NCI-H460 (cell line): ENCODE measurements around the gene KMT5C. TPM values are rescaled to one million over a fixed set of nuclear protein-coding genes. Genes with fewer than 3 reads are reported as not detected.
"Not testable (repeated sequence)": the region's sequence is repeated elsewhere in the genome, so short reads cannot be mapped to it uniquely, and the experiment has no call there.

Experiments
- DNase-seq: peaks from one replicate; pipeline ENCODE4 v3.0.0-alpha.2; 2016; ENCODE audit warnings: low read depth; ENCODE audit errors: extremely low read depth
- total RNA-seq: library from RNA; depleted of rRNA; stranded (reverse); fragments of >200 nt; shearing (Covaris generic); gene quantifications from 2 replicates; pipeline ENCODE4 v1.2.3, GENCODE V29; 2014

Gene KMT5C
- total RNA-seq, 1 experiment from 2014 or later = 7.9 TPM

- DNase-seq = no peak
Observed at GRCh38 chr19:55315956-55316525, 23.6 kb upstream of the KMT5C start.

- DNase-seq = no peak
Observed at GRCh38 chr19:55316646-55317045, 23.0 kb upstream of the KMT5C start.

GRCh38 chr19:55319785-55320184 lies 19.9 kb upstream of the KMT5C start:
- DNase-seq = no peak

- DNase-seq = no peak
Observed at GRCh38 chr19:55320844-55321419, 18.7 kb upstream of the KMT5C start.

- no peak for DNase-seq
Observed at GRCh38 chr19:55321466-55322137, 18.1 kb upstream of the KMT5C start.

DNA sequence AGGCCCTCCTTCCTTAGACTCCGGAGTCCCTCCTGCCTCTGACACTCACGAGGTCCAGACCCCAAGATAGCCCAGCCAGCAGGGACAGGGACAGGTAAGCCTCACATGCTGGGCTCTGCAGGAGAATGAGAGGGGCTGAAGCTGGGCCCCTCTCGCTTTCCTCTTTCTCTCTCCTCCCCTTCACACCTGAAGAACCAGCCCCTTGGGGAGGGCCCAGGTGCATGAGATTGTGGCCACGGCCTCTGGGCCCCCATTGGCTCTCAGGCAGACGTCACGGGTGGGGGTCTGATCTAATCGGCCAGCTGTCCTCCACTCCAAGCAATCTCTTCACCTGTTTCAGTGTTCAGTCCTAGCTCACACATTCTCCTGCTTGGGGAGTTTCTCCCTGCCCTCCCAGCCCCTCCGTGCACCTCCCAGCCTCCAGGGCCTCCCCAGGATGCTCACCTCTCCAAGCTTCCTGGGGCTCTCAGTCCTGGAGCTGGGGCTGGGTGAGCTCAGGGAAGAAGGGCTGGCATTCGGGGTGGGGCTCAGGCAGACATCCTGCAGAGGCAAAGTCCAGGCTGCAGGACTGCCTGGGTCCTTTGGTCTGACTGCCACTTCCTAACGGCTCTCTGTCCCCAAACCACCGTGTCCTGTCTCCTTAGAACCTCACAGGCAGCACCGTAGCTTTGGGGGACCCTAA lies 17.3 kb upstream of the KMT5C start:
- no peak for DNase-seq

- DNase-seq = no peak
Observed at GRCh38 chr19:55324662-55325061, 15.0 kb upstream of the KMT5C start.

GRCh38 chr19:55325172-55325571 lies 14.5 kb upstream of the KMT5C start, which contains the start of gene TMEM150B:
Gene TMEM150B (minus strand): TSS chr19:55325341. CDS start chr19:55321036, 4,305 bp downstream.
- DNase-seq = no peak

DNA sequence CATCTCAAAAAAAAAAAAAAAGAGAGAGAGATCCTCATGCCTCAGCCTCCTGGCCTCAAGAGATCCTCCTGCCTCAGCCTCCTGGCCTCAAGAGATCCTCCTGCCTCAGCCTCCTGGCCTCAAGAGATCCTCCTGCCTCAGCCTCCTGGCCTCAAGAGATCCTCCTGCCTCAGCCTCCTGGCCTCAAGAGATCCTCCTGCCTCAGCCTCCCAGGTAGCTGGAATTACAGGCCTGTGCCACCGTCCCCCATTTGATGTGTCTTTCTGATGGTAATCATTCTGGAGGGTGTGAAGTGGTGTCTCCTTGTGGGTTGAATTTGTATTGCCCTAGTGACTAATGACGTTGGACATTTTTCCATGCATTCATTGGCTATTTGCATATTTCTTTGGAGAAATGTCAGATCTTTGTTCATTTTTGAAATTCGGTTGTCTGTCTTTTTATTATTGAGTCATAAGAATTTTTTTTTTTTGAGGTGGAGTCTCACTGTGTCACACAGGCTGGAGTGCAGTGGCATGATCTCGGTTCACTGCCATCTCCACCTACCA lies 10.8 kb upstream of the KMT5C start:
- not testable (repeated sequence) for DNase-seq

DNA sequence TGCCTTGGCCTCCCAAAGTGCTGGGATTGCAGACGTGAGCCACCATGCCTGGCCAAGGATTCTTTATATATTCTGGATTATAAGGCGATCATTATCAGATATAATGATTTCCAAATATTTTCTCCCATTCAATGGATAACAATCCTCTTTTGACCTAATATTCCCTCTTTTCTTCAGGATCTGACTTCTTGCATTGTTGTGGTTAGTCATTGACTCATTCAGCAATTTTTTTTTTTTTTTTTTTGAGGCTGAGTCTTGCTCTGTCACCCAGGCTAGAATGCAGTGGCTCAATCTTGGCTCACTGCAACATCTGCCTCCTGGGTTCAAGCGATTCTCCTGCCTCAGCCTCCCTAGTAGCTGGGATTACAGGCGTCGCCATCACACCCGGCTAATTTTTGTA lies 9.9 kb upstream of the KMT5C start:
- DNase-seq = not testable (repeated sequence)

DNA sequence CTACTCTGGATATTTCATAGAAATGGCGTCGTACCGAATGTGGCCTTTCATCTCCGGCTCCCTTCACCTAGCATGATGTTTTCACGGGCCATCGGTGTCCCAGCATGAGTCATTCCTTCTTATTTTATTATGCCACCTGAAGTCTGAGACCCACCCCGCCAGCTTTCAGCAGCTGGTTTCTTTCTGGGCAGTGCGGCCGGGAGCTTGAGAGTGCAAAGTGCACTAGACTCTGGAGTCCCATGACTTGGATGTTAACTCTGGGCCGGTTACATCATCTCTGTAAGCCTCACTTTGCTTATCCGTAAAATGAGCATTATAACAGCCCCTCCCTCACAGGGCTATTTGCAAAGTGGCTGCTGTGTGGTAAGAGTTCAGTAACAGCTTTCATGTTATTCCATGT lies 5.8 kb upstream of the KMT5C start:
- DNase-seq = no peak

DNA sequence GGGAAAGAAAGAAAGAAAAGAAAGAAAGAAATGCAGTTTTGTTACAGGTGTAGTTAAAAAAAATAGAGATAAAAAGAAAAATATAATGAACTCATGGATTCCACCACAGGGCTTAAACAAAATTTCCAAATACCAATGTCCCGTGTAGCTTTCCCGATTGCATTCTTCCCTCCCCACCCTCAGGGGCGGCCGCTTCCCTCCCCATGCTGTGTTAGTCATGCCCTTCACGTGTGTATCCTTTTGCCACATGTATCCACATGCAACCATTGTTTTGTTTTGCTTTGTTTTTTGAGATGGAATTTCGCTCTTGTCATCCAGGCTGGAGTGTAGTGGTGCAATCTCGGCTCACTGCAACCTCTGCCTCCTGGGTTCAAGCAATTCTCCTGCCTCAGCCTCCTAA lies 3.6 kb upstream of the KMT5C start:
- DNase-seq = no peak

- no peak for DNase-seq
Observed at GRCh38 chr19:55339889-55340783, 460 bp downstream of the KMT5C start.

DNA sequence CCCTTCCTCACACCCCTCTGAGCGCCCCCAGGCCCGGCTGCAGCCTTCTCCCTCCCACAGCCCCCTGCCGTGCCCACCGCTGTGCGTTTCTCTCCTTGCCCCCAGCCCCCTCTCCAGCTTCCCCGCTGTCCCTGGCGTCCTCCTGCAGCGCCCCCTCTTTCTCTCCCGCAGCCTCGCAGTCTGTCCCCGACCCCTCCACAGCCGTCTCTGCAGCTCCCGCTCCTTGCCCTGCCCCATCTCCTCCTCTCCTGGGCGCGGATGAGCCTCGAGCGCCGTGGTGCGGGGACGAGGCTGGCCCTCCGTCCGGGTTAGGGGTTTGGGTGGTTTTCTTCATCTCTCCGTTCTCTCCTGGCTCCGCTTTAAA lies 1.1 kb downstream of the KMT5C start:
- no peak for DNase-seq

DNA sequence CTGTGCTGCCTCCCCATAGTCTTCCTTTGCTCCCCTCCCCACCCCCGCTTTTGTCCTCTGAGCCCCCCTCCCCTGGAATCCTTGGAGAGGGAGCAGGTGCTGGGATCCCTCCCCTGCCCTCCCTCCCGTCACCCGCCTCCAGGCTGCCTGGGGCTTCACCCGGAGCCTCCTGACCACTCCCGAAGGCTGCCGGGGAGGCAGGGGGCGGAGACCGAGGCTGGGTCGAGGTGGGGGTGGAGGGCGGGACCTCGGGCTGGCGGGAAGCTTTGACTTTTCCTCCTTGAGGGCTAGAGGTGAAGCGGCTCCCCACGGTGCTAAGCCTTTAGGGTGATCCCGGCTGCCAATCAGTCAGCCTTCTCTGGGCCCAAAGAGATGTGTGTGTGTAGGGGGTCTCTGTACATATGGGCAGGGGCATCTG lies 1.5 kb downstream of the KMT5C start:
- no peak for DNase-seq

DNA sequence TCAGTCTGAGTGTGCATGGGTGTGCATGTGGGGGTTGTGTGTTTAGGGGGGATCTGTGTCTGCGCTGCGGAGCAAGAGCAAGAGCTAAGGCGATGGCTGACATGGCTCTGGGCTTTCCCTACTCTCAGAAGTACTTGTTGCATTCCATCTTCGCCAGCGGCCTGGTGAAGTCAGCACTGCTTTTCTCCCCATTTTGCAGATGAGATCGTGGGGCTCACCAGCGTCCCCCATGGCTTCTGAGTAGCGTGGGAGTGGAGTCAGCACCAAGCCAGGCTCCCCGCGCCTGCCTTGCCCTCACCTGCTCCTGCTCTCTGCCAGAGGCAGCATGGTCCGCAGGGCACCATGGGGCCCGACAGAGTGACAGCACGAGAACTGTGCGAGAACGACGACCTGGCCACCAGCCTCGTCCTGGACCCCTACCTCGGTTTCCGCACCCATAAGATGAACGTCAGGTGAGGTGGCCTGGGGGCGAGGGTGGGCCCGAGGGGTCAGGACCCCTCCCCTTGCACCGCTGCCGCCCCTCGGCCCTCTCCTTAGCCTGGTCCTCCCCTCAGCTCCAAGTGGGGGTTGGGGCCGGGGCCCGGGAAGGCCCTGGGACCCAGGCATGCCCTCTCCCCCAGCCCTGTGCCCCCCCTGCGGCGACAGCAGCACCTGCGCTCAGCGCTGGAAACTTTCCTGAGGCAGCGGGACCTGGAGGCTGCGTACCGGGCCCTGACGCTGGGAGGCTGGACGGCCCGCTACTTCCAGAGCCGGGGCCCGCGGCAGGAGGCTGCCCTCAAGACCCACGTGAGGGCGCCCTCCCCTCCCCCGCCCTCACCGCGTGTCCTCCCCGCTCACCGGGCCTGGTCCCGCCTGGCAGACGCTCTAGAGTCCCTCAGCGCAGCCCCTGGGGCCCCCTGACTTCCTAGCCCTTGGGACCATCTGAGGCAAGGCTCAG lies 2.2 kb downstream of the KMT5C start:
- no peak for DNase-seq

DNA sequence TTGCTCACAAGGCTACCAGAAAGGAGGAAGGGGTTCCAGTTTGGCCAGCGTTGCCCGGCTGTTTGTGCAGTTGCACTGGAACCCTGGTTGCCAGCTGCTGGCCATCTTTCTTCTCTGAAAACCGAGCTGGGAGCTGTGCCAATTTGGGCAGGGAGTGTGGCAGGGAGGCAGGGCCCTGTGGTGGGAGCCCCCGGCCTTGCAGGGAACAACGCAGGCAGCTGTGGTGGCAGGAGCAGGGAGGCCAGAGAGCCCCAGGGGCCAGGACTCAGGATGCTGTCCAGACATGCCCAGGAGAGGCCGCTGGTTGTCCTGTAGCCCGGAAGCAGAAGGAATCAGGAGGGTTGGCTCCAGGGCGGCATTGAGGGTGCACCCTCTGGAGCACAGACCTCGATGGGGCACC lies 4.8 kb downstream of the KMT5C start:
- DNase-seq = no peak

GRCh38 chr19:55345101-55345817 lies 5.6 kb downstream of the KMT5C start:
- no peak for DNase-seq
